Astrocyte of the cerebellum (primary cell): ENCODE measurements around the gene RPP40.

ENCODE experiments used
- DNase-seq: peaks from one replicate; pipeline ENCODE4 v3.0.0-alpha.2; 2011; ENCODE audit warnings: low read depth
- H3K4me3 ChIP-seq: 2 replicates; pipeline ENCODE4 v1.5.1; 2011; ENCODE audit warnings: mild to moderate bottlenecking, low read depth, low read length, moderate library complexity
- in situ Hi-C: cut with HindIII; loops from 2 replicates; pipeline ENCODE4 v1.10.0; 2017; ENCODE audit warnings: low sequenced_read_pairs
- TF ChIP-seq, protein P1 (sequence below): IDR thresholded peaks from 2 replicates; pipeline ENCODE4 v1.5.1; 2012; ENCODE audit warnings: low read length, low read depth, moderate library complexity, mild to moderate bottlenecking; ENCODE audit errors: missing control alignments

The RPP40 gene

DNA sequence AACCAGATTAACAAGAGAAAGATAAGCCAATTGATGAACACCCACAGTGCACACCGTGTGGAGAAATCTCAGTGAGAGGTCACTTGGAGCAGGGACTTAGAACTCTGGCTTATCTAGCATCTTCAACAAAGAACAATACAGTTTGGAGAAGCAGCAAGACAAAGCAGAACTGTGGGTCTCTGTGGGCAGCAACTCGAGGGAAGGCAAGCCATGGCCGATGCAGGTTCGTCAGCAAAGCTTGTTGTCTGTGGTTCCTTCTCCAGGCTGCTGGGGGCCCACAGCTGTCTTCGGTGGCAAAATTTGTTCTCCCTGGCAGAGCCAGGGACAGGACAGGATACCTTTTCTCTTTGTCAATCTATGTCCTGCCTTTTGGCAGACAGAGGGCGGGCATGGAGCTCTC is 22.1 kb downstream of the RPP40 start:
- no peak for DNase-seq
- in situ Hi-C loops, result no loop called here
- TF ChIP-seq, protein P1, sequence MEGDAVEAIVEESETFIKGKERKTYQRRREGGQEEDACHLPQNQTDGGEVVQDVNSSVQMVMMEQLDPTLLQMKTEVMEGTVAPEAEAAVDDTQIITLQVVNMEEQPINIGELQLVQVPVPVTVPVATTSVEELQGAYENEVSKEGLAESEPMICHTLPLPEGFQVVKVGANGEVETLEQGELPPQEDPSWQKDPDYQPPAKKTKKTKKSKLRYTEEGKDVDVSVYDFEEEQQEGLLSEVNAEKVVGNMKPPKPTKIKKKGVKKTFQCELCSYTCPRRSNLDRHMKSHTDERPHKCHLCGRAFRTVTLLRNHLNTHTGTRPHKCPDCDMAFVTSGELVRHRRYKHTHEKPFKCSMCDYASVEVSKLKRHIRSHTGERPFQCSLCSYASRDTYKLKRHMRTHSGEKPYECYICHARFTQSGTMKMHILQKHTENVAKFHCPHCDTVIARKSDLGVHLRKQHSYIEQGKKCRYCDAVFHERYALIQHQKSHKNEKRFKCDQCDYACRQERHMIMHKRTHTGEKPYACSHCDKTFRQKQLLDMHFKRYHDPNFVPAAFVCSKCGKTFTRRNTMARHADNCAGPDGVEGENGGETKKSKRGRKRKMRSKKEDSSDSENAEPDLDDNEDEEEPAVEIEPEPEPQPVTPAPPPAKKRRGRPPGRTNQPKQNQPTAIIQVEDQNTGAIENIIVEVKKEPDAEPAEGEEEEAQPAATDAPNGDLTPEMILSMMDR, result no peak
- H3K4me3 ChIP-seq, result no peak overlapping the region

DNA sequence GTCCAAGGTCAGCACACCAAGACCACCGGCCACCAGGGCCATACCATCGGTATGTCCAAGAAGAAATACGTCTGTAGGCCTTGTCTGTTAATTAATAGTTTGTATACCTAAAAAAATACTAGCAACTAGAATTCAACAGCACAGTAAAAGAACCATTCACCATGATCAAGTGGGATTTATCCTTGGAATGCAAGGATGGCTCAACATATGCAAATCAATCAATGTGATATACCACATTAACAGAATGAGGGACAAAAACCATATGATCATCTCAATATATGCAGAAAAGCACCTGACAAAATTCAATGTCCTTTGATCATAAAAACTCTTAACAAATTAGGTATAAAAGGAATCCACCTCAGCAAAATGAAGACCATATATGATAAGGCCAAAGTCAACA is 24.4 kb downstream of the RPP40 start:
- H3K4me3 ChIP-seq, result no peak overlapping the region
- no peak for DNase-seq
- in situ Hi-C loops, result no loop called here
- TF ChIP-seq, protein P1, result no peak

DNA sequence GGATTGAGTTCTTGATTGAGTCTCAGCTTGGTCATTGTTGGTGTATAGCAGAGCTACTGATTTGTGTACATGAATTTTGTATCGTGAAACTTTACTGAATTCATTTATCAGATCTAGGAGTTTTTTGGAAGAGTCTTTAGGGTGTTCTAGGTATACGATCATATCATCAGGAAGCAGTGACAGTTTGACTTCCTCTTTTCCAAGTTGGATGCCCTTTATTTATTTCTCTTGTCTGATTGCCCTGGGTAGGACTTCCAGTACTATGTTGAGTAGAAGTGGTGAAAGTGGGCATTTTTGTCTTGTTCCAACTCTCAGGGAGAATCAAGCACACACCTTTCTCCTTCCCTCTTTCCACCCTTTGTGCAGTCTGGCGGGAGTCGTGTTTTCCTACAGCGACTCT is 26.4 kb downstream of the RPP40 start:
- no peak for DNase-seq
- TF ChIP-seq, protein P1, result no peak
- no peak overlapping the region for H3K4me3 ChIP-seq
- in situ Hi-C loops, result no loop called here

DNA sequence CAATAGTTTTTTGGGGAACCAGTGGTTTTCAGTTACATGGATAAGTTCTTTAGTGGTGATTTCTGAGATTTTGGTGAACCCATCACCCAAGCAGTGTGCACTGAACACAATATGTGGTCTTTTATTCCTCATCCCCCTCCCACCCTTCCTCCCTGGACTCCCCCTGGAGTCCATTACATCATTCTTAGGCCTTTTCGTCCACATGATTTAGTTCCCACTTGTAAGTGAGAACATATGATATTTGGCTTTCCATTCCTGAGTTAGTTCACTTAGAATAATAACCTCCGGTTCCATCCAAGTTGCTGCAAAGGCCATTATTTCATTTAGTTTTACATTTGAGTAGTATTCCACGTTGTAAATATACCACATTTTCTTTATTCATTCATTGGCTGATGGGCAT is 28.3 kb downstream of the RPP40 start:
- no peak overlapping the region for H3K4me3 ChIP-seq
- TF ChIP-seq, protein P1, result no peak
- in situ Hi-C loops, result no loop called here
- DNase-seq, result no peak

DNA sequence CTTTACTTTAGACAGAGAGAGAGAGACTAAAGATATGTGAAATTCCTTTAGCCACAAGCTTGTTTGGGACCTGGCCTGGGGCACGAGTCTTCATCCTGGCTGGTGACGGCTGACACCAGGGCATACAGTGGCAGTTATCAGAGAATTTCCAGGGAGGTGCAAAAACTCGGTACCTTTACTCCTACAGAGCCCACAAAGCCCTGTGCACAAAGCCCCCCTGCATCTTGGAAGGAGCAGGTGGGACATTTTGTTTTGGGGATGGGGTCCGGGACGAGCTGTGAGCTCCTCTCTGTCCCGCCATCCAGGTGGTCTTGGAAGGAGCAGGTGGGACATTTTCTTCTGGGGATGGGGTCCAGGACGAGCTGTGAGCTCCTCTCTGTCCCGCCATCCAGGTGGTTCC is 28.9 kb downstream of the RPP40 start:
- DNase-seq, result no peak
- in situ Hi-C loops, result no loop called here
- TF ChIP-seq, protein P1, result no peak
- no peak overlapping the region for H3K4me3 ChIP-seq

DNA sequence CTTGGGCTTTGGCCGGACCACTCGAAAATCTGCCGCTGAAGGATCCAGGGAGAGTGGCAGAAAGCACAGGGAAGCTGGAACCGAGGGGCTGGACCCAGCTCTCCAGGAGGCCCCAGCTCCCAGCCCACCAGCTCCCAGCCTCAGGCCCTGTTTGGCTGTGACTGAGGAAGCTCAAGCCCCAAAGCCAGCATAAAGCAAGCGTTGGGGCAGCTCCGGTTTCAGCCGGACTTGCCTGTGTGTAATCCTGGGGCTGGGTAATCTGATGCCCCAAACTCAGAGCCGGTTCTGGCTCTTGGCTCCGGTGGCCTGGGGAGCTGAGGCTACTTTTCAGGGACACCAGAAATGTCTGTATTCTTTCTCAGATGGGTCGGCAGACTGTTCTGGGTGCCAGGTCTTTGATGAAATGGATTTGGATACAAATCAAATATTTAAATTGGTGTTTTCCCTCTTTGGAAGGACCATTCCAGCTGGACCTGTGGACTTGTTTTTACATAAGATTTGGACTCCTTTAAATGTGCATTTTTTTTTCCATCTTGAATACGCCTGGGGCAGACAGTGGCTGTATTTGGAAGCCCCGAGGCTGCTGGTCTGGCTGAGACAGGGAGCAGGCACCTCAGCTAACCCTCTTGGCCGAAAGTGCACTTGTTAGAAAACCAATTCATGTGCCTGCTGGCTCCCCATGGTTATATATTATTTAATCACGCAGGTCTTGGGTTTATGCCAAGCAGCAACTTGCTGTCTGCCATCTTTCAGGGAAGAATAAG is 29.7 kb downstream of the RPP40 start:
- DNase-seq, result peak; percentile 34
- TF ChIP-seq, protein P1, result no peak
- in situ Hi-C loops, result no loop called here
- no peak overlapping the region for H3K4me3 ChIP-seq

DNA sequence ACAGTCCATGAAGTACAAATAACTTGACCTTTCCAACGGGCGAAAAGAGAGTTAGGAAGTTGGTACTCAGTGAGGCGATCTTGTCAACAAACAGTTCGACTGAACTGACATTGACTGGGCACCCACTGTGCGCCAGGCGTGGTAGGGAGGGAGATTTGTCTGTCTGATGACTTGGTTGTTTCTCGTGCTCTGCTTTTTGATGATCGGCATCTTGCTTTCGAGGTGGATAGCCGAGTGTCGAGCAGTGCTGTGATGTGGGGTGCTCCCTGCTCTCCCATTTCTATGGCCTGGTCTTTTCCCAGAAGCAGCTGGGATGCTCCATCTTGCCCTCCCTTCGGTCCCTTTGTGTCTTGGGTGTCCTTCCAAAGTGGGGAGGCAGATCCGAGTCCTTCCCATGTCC is 30.4 kb downstream of the RPP40 start:
- TF ChIP-seq, protein P1, result no peak
- no peak for DNase-seq
- H3K4me3 ChIP-seq, result no peak overlapping the region
- in situ Hi-C loops, result no loop called here
